K562 (cell line): ENCODE data around the gene STAM2. TPM values are rescaled to one million over a fixed set of nuclear protein-coding genes. Genes with fewer than 3 reads are reported as not detected.

Source experiments
- E2F3 ChIP-seq: fragments of 250-450 bp; sonication (Bioruptor Pico); IDR thresholded peaks from 2 replicates; pipeline ENCODE4 v1.4.0; 2020; ENCODE audit warnings: mild to moderate bottlenecking
- FOXA3 ChIP-seq, 2 experiments: fragments of 450-650 bp in 1 of 2; sonication (generic) in 1 of 2; formaldehyde crosslinking; IDR thresholded peaks in 1 of 2; conservative IDR thresholded peaks in 1 of 2; 2 replicates each; pipeline versions ENCODE4 v1.4.0 to v1.8.0; 2020 to 2022; ENCODE audit warnings: mild to moderate bottlenecking in 2 of 2, missing genetic modification reagents in 1 of 2
- FOXJ3 ChIP-seq: sonication (generic); formaldehyde crosslinking; IDR thresholded peaks from 2 replicates; pipeline ENCODE4 v1.4.0; 2020; ENCODE audit warnings: mild to moderate bottlenecking, missing genetic modification reagents
- HLTF ChIP-seq: fragments of 450-650 bp; IDR thresholded peaks from 2 replicates; pipeline ENCODE4 v1.6.1; 2016
- POLR2AphosphoS5 ChIP-seq: IDR thresholded peaks from 2 replicates; pipeline ENCODE4 v1.6.1; 2011; ENCODE audit warnings: mild to moderate bottlenecking, low read depth, low read length, moderate library complexity; ENCODE audit not compliant: control insufficient read depth, insufficient read depth
- SMAD2 ChIP-seq: fragments of 150-350 bp; IDR thresholded peaks from 2 replicates; pipeline ENCODE4 v1.6.1; 2014; ENCODE audit warnings: low read depth, mild to moderate bottlenecking, low read length
- SMC3 ChIP-seq: conservative IDR thresholded peaks from 2 replicates; pipeline ENCODE4 v1.6.1; 2011; ENCODE audit warnings: low read depth, low read length, improper control_type of control experiment; ENCODE audit not compliant: insufficient read depth
- U2AF1 ChIP-seq: fragments of 200-400 bp; formaldehyde crosslinking; optimal IDR thresholded peaks from 2 replicates; pipeline ENCODE3; 2017; ENCODE audit warnings: mild to moderate bottlenecking, low read depth, low read length, moderate library complexity
- polyA plus RNA-seq, 8 experiments: library from polyadenylated mRNA; depleted of rRNA in 4 of 8; stranded (reverse) in 5 of 8; unstranded in 3 of 8; fragments of >200 nt; fragmentation: Nextera tagmentation in 2 of 8; fragmentation: Illumina TruSeq in 1 of 8; extraction: Ambion mirVana in 2 of 8; extraction: Trizol in 1 of 8; gene quantifications; 2 replicates each; pipeline versions ENCODE4 v1.2.1 to v1.2.3, GENCODE V29; 2011 to 2014; ENCODE audit warnings: inconsistent platforms in 1 of 8, missing spikeins in 1 of 8
- total RNA-seq, 7 experiments: library from RNA; depleted of rRNA in 6 of 7; stranded (reverse); fragments of >200 nt in 6 of 7; fragmentation: Illumina TruSeq in 2 of 7; extraction: Trizol in 2 of 7; gene quantifications; 2 replicates each; pipeline versions ENCODE4 v1.2.1 to v1.2.3, GENCODE V29; 2011 to 2021; ENCODE audit warnings: low replicate concordance in 1 of 7
- TF ChIP-seq, protein P1 (sequence below): sonication (generic); formaldehyde crosslinking; IDR thresholded peaks from 2 replicates; pipeline ENCODE4 v1.8.1; 2023; ENCODE audit warnings: missing genetic modification reagents, mild to moderate bottlenecking, borderline replicate concordance
- TF ChIP-seq, protein P2 (sequence below), 2 experiments: fragments of 450-650 bp; formaldehyde crosslinking in 1 of 2; IDR thresholded peaks; 2 replicates each; pipeline versions ENCODE4 v1.4.0 to v1.6.1; 2014 to 2020; ENCODE audit warnings: mild to moderate bottlenecking in 2 of 2, borderline replicate concordance in 1 of 2, low read depth in 1 of 2
- TF ChIP-seq, protein P3 (sequence below): sonication (generic); formaldehyde crosslinking; IDR thresholded peaks from 2 replicates; pipeline ENCODE4 v1.8.0; 2022; ENCODE audit warnings: missing genetic modification reagents, mild to moderate bottlenecking, borderline replicate concordance

STAM2 gene
- total and polyA plus RNA-seq, 9 of the 15 experiments (the other 6 are each of a cell fraction or from before 2014, with no cell fraction given), result 4.5 to 13.9 (median 8.7) TPM

DNA sequence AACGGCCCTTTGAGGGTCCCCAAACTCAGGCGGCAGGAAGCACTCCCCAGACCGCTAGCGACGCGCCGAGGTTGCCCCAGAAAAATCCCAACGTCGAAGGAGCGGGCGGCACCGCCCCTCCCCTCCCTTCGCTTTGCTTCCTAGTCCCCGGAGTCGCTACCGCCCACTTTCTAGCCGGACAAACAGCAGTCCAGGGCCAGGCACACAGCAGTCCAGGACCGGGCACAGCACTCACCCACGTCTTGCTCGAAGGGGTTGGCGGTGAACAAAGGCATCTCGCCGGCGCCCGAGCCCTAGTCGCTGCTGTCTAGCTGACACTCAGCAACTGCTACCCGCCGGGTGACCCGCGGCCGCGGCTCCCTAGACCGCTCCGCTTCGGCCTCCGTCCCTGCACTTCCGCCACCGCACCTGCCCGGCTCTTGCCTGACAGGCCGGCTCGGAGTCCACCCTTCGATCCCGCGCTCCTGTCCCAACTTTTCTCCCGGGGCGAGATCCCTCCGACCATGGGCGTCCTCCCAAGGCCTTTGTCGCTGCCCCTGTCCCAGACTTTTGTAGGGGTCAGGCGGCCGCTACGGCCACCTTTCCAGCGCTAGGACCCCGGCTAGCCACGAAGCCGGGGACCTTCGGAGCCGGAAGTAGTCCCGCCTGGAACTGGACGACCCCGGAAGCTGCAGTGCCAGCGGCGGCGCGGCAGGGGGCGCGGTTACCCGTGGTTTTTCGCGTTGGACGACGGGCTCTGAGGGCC, at the start of gene STAM2 (continued):
- TF ChIP-seq, protein P1, sequence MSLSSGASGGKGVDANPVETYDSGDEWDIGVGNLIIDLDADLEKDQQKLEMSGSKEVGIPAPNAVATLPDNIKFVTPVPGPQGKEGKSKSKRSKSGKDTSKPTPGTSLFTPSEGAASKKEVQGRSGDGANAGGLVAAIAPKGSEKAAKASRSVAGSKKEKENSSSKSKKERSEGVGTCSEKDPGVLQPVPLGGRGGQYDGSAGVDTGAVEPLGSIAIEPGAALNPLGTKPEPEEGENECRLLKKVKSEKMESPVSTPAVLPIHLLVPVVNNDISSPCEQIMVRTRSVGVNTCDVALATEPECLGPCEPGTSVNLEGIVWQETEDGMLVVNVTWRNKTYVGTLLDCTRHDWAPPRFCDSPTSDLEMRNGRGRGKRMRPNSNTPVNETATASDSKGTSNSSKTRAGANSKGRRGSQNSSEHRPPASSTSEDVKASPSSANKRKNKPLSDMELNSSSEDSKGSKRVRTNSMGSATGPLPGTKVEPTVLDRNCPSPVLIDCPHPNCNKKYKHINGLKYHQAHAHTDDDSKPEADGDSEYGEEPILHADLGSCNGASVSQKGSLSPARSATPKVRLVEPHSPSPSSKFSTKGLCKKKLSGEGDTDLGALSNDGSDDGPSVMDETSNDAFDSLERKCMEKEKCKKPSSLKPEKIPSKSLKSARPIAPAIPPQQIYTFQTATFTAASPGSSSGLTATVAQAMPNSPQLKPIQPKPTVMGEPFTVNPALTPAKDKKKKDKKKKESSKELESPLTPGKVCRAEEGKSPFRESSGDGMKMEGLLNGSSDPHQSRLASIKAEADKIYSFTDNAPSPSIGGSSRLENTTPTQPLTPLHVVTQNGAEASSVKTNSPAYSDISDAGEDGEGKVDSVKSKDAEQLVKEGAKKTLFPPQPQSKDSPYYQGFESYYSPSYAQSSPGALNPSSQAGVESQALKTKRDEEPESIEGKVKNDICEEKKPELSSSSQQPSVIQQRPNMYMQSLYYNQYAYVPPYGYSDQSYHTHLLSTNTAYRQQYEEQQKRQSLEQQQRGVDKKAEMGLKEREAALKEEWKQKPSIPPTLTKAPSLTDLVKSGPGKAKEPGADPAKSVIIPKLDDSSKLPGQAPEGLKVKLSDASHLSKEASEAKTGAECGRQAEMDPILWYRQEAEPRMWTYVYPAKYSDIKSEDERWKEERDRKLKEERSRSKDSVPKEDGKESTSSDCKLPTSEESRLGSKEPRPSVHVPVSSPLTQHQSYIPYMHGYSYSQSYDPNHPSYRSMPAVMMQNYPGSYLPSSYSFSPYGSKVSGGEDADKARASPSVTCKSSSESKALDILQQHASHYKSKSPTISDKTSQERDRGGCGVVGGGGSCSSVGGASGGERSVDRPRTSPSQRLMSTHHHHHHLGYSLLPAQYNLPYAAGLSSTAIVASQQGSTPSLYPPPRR (CRISPR knock-in tag), result no peak
- TF ChIP-seq POLR2AphosphoS5 (peak; percentile 65; the same call in 1 of the 2 replicates), FOXA3 (CRISPR knock-in tag; conservative IDR thresholded peaks at IDR 0.05 in 1 of 2, IDR thresholded peaks at IDR 0.05 in 1 of 2) (0 out of 4 replicates have a peak, but pooled peaks of 1 of the 2 experiments have one; percentile 20), E2F3 (no peak), FOXJ3 (CRISPR knock-in tag) (no peak), SMC3 (peak; percentile 68; the same call in 1 of the 2 replicates), HLTF (no peak; the same call in 1 of the 2 replicates), SMAD2 (no peak), U2AF1 (no peak)
- TF ChIP-seq, protein P2, sequence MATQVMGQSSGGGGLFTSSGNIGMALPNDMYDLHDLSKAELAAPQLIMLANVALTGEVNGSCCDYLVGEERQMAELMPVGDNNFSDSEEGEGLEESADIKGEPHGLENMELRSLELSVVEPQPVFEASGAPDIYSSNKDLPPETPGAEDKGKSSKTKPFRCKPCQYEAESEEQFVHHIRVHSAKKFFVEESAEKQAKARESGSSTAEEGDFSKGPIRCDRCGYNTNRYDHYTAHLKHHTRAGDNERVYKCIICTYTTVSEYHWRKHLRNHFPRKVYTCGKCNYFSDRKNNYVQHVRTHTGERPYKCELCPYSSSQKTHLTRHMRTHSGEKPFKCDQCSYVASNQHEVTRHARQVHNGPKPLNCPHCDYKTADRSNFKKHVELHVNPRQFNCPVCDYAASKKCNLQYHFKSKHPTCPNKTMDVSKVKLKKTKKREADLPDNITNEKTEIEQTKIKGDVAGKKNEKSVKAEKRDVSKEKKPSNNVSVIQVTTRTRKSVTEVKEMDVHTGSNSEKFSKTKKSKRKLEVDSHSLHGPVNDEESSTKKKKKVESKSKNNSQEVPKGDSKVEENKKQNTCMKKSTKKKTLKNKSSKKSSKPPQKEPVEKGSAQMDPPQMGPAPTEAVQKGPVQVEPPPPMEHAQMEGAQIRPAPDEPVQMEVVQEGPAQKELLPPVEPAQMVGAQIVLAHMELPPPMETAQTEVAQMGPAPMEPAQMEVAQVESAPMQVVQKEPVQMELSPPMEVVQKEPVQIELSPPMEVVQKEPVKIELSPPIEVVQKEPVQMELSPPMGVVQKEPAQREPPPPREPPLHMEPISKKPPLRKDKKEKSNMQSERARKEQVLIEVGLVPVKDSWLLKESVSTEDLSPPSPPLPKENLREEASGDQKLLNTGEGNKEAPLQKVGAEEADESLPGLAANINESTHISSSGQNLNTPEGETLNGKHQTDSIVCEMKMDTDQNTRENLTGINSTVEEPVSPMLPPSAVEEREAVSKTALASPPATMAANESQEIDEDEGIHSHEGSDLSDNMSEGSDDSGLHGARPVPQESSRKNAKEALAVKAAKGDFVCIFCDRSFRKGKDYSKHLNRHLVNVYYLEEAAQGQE (IDR thresholded peaks at IDR 0.05; ENCODE audit: borderline replicate concordance), result peak; percentile 80
- TF ChIP-seq, protein P2 (CRISPR knock-in tag; IDR thresholded peaks at IDR 0.05; ENCODE audit: low read depth), result no peak; the same call in none of the 2 replicates
- TF ChIP-seq, protein P3, sequence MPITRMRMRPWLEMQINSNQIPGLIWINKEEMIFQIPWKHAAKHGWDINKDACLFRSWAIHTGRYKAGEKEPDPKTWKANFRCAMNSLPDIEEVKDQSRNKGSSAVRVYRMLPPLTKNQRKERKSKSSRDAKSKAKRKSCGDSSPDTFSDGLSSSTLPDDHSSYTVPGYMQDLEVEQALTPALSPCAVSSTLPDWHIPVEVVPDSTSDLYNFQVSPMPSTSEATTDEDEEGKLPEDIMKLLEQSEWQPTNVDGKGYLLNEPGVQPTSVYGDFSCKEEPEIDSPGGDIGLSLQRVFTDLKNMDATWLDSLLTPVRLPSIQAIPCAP, result no peak
